GM21619 (cell line): ENCODE measurements around the gene TTC7B.

ENCODE experiments used
- ATAC-seq: cut with Tn5 transposase; IDR thresholded peaks from one replicate; pipeline ENCODE4 v1.9.1; 2021; ENCODE audit not compliant: unreplicated experiment

Gene TTC7B

DNA sequence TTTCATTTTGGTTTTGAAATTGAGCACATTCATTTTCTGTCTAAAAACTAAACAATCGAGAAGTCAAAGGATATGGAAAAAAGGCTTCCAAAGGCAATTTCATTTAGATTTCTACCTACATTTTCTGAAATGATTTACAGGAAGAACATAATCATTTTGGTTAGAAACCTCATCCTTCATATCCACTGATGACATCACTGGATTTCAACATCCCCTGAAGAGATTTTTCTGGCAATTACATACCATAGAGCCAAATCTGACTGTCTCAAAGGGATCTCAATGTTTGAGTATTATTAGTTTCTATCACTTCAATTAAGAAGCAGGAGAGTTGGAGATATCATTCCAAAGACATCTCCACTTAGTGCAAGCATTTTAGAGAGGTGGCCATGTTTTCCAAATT, 137.8 kb downstream of the TTC7B start:
- ATAC-seq = no peak

DNA sequence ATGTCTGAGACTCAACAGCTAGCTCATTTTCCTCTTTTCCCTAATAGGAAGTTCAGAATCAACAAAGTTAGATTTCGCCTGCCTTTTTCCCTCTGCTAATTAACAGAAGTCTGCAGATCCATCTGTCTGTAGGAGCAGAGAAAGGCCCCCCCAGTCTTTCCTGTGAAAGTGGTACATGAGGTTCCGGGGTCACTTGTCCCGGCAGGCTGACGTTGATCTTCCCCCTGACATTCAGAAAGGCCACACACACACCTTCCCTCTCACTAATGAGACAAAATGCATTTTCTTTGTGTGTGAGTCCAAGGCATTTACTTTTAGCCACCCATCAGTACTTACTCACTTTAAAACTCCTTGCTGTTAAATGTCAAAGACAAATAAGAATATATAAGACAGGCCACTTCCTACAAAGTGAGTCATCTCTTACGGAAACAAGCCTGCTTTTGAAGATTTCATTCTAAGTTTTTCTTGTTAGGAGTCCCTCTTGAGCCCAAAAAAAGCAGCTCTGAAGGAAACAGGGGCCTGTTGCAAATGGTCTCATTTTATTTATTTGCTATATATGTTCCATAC, 138.7 kb downstream of the TTC7B start:
- ATAC-seq = no peak

DNA sequence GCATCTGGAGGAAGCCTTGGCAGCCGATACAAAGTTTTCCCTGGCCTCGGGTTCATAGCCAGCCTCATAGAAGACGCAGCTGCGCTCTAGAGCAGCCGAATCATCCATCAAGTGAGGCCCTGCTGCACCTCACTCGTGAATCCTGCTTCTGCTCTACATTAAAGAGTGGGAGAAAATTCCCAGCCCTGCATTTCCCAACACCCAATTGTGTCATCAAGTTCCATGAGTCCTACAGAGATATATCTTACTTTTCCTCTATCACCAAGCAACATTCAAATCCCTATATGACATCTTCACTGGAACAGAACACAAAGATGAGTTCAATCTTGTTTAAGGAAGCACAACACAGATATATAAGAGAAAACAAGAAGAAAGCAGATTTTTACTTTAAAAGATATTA, 139.3 kb downstream of the TTC7B start:
- ATAC-seq = no peak

DNA sequence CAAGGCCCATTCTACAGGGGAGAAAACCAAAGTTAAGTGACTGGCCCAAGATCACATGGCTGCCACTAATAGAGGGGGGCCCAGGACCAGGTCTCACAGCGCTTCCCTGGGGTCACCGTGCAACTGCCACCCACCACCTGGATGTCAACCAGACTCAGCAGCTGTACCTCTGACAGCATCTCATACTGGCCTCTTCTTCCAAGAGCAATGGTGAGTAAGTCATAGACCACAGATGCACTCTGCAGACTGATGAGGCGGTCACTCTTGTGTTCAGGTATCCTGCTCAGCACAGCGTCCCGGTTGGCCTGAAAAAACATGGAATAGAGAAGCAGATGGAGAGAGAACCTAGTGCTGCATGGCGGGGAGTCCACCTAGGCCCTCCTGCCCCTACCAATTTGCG, 139.9 kb downstream of the TTC7B start:
- no peak for ATAC-seq

DNA sequence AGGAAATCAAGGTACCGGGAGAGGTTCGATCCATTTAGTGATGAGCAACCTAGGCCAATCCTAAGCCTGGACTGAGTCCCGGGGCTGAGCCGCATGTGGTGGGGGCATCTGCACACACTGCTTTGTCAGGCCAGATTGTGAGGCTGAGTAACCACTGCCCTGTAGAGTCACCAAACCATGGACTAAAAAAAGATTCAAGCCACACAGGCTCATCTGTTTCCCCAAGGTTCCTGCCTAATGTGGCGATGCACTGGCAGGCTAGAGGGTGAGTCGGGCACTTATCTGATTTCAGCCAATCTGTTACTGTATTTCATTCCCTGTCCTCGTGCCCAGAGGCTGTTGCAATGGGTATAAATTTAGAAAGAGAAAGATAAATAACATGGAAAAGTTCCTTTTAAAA, 140.8 kb downstream of the TTC7B start:
- no peak for ATAC-seq

DNA sequence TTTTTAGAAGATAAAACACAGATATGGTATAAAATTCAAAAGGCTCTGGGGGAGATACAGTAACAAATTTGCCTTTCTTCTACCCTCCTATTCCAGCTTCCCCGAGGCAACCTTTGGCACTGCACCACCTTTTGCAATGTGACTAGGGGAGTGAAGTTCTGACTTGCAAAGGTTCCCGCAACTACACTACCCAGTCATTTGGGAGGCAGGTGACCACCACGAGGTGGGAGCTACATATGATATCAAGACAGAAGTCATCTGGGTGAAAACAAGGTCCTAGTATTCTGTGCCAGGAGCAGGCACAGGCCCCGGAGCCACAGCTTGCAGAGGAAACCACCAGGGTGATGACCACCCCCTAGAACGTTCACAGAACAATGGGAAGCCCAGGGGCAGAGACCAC, 141.5 kb downstream of the TTC7B start:
- no peak for ATAC-seq

DNA sequence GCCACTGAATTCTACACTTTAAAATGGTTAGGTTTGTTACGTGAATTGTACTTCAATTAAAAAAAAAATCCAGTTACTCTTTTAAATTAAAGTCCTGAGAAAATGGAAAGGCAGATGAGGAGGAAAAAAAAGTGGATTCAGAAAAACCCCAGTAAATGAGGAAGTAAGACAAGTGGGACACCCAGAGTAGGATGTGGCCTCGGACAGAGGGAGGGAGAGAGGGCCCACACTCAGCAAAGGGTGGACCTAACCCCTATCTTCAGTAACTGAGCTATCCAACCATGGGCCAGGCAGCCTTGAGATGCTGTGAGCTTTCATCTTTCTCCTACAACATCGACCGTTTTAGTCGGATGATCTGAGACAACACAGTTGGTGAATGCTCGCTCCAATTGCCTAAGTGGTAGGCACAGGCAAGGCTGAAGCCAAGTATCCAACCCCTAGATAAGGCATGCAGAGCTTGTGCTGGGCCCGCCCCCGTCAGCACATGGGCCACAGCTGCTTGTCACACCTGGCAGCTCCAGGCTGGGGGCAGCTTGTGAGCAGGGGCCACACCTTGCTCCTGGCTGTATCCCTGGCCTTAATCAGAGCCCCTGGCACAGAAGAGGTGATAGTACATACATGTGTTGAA, 142.1 kb downstream of the TTC7B start:
- ATAC-seq = no peak

DNA sequence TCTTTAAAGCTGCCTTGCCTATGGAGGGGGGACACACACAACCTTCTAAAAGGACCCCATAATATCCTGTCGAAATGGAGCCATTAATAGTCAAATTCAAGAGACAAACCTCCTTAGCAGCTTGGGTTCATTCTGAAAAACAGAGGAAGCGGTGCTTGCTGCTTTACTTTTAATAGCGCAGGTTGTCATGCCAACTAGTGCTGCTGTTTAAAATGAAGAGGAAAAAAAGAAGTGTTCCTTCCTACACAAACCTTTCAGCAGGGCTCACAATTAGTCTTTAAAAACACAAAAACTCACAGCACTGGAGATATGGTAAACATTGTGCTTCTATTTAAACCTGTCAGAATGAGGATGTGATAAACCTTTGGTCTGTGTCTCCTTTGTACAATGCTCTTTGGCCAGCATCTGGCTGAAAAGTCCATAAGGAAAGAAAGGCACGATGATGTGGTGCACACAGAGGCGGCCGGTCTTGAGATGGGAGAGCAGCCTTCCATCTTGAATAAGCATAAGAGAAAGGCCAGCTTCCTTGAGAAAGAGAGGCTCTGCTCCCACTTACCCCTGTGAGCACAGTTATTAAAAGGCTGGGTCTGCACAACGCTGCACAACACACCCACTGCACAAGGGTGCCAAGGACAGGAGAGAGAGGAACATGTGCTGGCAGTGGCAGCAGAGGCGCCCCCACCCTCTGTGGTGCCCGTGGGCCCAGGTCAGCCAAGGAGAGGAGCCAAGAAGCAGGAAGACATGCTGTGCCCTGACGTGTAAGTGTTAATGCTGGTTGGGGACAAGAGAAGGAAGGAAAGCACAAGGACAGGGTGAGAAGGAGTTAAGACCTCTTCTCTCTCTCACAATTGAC, 144.6 kb downstream of the TTC7B start:
- no peak for ATAC-seq

DNA sequence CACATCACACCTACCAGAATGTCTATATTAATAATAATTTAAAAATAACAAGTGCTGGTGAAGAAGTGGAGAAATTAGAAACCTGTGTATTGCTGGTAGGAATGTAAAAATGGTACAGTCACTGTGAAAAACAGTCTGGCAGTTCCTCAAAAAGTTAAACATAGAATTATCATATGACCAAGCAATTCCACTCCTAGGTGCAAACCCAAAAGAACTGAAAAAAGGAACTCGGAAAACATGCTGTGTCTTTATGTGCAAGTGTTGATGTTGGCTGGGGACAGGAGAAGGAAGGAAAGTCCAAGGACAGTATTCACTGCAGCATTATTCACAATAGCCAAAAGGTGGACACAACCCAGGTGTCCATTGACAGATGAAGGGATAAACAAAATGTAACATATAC, 146.5 kb downstream of the TTC7B start:
- no peak for ATAC-seq

DNA sequence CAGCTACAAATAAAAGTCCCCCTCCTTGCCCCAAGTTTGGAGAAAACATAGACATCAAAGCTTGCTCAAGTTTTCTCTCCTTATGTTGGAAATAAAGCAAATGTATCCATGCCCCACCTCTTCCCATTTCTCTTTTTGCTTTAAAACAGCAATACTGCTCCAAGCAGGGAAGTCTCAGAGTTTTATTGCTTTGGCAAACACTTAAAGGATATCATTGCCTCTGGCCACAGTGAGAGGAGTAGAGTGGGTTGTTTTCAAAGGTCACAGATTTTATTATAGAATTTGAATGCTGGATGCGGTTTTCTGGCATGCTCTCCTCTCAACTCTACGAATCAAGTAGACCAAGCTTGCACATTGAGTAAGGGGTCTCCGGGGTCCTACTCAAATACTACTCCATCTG, 149.7 kb downstream of the TTC7B start:
- ATAC-seq = no peak

DNA sequence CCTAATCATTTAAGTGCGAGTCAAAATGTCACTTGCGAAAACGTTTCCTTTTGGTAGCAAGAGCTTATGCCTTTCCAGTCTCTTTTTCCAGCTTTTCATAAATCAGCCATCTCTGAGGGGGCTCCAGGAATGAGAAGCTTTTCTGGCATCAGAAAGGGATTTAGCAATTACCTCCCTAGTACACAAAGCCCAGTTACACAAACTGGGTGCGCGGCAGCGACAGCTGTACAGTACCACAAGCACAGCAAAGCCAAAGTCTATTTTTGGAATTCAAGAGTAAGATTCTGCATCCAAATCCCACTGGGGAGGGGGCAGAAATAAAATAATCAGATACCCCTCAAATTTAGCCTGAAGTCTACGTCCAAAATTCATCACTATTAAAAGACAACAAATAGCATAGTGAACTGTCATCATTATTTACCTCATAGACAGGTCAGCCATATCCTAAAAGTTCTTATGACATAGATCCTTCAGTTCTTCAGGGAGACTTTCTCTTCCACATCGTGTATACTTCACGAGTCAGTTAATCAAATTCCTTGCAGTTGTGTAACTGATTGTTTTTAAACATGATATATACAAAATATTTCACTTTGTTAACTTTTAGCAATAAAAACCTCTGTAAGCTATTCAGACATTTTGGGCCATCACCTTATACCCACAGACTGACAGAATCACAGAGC, 150.8 kb downstream of the TTC7B start:
- no peak for ATAC-seq

DNA sequence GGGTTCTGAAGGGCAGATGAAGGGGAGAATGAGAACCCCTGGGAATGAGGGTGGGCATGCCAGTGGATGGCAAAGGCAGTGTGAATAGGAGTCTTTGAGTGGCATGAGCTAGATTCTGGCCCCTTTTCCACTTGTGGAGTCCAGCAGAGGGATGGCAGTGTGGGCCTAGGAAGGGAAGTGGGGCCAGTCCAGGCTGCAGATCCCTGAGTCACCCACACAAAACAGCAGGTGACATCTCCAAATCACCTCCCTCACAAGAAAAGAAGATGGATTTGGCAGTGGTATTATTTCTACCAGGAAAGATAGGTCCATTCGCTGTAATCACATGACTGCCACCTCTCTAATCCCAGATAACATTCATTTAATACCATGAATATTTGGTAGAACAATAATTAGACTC, 151.3 kb downstream of the TTC7B start:
- ATAC-seq = no peak

DNA sequence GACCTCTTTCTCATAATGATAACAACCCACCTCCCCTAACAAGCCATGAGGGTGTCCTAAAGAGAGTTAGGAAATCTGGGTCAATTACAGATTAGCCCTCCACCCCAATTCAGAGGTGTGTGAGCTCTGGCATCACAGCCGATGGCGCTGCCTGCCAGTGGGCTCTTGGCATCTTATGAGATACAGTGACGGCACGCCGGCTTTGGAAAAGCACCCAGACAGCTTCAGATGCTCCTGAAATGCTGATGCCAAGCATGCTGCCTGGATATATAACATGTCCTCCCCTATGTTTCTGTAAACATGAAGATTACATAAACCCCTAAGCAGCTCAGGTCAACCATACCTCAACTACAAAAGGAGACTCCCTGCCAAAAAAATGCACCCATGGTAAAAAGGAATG, 152.6 kb downstream of the TTC7B start:
- ATAC-seq = no peak

DNA sequence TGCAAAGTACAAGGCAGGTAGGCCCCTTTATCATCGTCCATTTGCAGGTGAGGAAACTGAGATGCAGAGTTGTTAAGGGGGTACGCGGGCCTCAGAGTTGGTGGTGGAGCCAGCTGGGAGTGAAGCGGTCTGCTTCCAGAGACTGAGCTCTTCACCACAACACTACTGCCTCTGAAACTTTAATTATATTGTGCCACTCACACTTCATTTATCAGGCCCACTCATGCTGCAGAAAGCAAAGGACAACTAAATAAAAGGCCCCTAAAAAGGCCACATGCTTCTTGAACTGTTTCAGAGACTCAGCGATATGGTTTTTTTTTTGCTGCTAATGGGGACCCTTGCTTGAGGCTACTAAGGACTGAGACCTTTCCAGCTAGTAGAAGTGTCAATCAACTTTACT, 153.1 kb downstream of the TTC7B start:
- no peak for ATAC-seq

DNA sequence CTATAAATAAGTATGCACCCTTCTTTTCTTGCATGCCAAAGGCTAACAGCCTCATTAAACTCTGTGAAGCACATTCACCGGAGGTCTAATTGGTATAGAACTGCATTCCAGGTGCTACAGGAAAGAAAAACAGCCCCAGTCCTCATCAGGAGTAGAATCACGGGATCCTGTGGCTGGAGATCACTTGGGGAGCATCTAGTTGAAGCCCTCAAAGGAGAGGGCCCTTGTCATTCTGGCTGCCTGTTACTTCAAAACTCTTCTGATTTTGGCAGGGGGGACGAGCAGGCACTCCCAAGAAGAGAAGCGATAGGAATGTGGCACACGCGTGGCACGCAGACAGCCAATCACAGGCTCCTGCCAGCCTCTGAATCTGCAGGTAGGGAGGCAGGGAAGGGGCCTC, 154.4 kb downstream of the TTC7B start:
- no peak for ATAC-seq

DNA sequence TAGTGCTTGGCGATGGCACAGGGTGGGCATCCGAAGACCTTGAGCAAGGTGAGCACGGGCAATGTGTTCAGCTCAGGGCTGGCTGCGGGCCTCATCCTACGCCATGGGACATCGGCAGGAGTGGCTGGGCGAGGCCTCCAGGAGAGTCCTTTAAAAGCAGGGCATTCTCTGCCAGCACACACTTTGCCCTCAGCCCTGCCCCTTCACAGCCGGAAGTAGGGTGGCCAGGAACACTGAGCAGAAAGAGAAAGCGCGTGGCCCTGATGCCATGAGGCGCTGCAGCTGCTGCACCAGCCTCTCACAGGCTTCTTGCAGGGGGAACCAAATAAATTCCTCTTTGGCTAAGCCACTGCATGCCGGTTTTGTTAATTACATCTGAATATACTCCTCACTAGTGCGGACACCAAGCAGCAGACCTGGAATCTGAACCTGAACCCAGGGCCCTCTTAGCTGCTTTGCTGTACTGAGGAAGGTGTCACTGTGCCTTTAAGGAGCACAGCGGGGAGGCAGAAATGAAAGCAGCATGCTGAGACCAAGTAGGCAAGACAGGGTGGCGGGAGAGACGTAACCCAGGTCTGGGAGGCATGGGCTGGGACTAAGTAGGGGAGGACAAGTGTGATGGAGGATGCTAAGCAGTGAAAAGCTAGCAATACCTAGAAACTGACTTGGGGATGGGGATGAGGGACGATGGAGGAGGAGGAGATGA, 155.2 kb downstream of the TTC7B start:
- ATAC-seq = no peak

DNA sequence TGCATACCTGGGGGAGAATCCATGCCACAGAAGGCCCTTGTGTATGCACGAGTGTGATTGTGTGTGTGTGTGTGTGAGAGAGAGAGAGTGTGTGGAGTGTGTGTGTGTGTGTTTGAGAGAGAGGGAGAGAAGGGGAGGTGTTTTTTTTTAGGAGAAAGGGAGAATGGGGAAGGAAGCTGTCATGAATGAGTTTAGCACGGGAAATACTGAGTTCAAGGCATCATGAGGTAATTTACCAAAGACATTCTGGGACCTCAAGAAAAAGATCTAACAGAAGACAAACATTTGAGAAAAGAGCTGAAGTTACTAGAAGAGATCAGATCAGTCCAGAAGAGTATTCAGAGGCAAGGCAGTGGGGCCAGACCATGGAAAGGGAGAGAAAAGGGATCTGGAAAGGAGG, 157.1 kb downstream of the TTC7B start:
- no peak for ATAC-seq

DNA sequence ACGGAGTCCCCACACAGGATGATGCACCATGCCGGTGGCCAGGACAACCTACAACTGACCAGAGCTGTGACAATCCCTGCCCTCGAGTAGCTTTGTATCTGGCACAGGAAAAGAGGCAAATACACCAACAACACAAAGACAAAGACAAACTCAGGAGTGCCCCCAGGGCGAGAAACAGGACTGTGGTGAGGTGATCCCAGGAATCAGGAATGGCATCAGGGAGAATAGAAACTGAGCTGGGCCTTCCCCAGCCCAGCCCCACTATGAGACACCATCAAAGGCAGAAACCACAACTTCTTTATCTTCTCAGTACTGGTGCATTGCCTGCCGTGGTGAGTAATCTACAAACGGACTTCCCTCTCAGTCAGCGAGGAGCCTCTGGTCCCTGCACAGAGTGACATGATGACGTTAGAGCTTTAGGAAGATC, 157.7 kb downstream of the TTC7B start:
- ATAC-seq = no peak

DNA sequence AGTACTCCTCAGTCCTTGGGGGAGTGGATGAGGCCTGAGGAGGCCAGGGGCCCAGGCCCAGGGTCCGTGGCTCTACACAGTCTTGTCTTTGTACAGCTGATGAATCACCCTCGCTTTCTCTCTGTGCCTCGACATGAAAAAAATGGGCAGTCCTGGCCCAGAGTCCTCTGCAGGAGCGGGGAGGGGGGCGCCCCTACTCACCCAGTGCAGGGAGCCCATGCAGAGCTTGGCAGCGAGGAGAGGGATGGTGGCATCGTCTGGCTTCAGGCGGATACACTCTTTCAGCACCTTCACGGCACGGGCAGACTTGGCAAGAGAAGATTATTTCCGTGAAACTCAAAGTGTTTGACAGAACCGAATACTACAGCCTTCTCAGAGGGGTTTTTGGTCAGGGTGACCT, 159.3 kb downstream of the TTC7B start:
- no peak for ATAC-seq

DNA sequence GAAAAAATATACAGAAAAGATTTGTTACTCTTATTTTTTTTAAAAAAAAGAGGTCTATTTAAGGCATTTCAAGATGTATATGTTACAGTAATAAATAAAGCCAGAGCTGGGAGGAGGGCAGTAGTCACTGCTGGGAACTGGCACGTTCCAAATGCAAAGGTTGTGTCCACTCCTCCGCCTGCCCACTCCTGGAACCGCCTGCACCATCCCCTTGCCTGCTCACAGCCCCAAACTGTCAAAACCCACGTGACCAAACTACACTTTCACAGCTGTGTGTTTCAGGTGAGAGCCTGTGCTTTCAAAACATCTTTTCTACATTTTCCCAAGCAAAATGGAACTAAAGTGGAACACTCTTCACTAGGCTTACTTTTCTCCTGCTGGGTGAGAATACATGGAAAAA, 160.4 kb downstream of the TTC7B start:
- no peak for ATAC-seq

DNA sequence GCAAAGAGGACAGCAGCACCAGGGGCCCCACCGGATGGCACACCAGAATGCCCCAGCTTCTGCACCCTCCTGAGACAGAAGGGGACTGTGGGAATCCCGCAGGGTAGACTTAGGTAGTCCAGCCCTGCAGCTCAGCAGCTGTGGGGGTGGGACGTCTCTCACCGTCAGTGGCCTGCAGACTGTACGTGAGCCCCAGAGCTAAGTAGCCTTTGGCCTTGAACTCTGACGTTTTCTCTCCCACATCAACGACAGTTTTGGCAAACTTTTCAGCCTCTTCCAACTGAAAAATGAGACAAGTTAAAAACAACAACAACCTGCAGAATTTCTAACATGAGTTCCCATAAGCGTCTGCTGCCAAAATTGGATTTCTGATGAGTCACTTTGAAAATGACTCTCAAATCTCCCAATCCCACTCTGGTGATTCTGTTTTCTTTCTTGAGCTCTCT, 161.4 kb downstream of the TTC7B start:
- no peak for ATAC-seq
